Stimulated activated CD8-positive, alpha-beta memory T cell treated with anti-CD3 and anti-CD28 coated beads, Interleukin-12 subunit alpha, Interleukin-12 subunit beta, amount 100 ng/mL, for 24 hours (primary cell): ENCODE data around the gene COL1A1.

ENCODE experiments used
- DNase-seq: peaks from one replicate; pipeline ENCODE4 v3.0.0-alpha.2; 2020; ENCODE audit errors: extremely low read depth

Gene COL1A1

DNA sequence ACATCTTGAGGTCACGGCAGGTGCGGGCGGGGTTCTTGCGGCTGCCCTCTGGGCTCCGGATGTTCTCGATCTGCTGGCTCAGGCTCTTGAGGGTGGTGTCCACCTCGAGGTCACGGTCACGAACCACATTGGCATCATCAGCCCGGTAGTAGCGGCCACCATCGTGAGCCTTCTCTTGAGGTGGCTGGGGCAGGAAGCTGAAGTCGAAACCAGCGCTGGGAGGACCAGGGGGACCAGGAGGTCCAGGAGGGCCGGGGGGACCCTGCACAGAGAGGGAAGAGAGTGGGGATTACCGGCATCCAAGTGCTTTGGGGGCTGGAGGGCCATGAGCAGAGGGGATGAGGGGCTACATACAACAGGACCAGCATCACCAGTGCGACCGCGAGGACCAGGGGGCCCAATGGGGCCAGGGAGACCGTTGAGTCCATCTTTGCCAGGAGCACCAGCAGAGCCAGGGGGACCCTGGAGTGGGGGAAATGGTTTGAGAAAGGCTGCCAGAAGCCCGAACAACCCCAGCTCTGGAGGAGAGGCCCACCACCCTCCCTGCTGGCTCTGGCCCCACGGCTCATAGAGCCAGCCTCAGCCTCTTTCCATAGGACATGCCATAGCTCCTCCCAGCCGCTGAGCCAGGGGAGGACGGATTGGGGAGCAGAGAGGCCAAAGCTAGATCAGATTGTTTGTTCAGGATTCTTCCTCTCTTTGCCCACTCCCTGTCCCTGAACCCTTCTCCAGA is 14.6 kb downstream of the COL1A1 start:
- no peak for DNase-seq

DNA sequence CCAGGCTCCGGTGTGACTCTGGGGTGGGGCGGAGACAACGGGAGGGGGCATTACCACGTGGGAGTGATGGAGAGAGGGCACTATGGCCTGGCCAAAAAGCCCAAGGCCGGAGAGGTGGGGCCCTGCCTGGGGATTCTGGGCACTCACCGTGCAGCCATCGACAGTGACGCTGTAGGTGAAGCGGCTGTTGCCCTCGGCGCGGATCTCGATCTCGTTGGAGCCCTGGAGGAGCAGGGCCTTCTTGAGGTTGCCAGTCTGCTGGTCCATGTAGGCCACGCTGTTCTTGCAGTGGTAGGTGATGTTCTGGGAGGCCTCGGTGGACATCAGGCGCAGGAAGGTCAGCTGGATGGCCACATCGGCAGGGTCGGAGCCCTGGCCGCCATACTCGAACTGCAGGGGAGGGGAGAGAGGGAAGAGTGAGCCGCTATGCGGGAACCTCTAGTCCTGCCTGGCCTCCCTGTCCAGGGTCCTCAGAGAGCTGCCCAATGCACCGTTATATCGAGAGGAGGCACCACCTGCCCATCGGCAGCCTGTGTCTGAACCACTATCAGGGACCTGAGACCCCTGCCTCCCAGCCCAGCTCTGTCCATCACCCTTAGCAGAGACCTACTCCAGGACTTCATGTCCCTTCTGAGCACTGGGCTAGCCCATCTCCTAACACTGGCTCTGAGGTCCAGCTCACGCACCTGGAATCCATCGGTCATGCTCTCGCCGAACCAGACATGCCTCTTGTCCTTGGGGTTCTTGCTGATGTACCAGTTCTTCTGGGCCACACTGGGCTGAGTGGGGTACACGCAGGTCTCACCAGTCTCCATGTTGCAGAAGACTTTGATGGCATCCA is 15.6 kb downstream of the COL1A1 start:
- no peak for DNase-seq

DNA sequence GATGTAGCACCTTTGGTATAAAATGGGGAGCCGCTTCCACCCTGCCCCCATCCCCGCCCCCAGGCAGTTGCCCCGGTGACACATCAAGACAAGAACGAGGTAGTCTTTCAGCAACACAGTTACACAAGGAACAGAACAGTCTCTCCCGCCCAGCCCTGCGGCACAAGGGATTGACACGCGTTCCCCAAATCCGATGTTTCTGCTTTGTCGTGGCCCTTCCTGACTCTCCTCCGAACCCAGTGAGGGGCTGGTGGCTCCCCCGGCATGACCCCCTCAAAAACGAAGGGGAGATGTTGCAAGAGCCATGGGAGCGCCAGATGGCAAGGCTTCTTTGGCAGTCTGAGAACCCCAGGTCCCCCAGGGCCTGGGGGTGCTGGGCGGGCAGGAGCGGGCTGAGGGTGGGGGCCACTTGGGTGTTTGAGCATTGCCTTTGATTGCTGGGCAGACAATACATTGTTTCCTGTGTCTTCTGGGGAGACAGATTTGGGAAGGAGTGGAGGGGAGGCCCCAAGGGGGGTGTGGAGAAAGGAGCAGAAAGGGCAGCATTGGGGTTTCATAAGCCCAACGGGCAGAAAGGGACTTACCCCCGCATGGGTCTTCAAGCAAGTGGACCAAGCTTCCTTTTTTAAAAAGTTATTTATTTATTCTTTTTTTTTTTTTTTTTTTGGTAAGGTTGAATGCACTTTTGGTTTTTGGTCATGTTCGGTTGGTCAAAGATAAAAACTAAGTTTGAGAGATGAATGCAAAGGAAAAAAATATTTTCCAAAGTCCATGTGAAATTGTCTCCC is 16.6 kb downstream of the COL1A1 start:
- DNase-seq, result no peak

- DNase-seq, result no peak
Measured at GRCh38 chr17:50184064-50184463, 17.4 kb downstream of the COL1A1 start.

GRCh38 chr17:50183421-50183994 is 17.9 kb downstream of the COL1A1 start:
- no peak for DNase-seq

DNA sequence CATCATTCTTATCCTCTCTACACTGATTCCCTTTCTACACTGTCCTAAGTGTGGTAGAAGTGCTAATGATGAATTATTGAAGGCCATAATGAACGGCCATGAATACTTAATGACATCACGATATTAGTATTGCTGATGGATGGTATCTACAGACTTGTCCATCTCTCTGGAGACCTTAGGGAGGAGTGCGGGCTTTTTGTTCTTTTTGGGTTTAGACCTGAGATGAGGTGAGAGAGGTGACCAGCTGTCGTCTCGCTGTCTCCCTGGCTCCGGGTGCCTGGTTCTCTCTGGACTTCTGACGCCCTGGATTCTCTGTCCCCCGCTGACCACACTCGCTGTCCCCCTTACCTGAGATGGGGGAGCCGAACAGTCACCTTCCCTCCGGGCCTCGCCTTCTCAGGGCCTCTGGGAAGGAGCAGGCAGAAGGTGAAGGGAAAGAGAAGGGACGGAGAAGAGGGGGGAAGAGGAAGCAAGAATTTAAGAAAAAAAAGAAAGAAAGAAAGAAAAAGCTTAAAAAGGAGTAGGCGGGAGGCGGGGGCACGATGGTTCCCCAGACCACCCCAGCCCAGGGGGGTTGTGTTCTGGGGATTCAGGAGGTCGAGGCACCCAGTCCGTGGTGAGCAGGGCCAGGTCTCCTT is 18.5 kb downstream of the COL1A1 start:
- DNase-seq, result no peak

- no peak for DNase-seq
Measured at GRCh38 chr17:50181591-50182560, 19.6 kb downstream of the COL1A1 start.

- DNase-seq, result no peak
Measured at GRCh38 chr17:50181144-50181543, 20.3 kb downstream of the COL1A1 start.

DNA sequence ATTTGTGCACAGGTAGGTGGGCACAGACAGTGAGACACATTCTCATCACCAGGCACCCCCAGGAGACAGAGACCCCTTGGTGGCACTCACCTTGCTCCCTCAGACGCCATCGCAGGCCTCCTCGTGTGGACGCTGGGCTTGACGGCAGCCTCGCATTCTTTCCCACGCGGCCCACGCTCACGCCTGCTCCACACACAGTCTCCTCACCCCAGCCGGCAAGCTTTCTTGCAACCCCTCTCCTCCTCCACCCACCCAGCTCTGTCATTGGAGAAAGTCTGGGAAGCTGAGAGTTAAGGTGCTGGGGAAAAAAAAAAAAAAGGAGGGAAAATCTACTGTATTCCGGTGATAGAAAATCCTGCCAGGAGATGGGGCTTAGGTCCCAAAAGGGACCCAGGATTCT is 20.8 kb downstream of the COL1A1 start:
- DNase-seq, result no peak

DNA sequence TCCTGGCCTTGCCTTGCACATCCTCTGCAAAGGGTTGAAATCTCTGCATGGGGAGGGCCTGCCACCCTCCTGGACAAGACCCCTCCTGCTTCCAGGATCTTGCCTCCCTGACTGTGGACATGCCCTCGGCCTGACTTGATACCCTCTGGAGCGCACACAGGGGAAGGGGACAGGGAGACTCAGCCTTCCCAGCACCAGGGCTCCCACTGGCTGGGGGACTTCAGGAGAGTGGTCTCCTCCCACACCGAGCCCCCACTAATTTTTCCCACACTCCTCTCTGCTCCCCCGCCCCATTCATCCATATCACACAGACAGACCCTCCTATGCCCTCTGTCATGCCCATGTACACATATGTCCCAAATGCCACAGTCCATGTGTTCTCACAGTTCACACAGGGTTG is 21.3 kb downstream of the COL1A1 start:
- DNase-seq, result no peak

- no peak for DNase-seq
Measured at GRCh38 chr17:50177983-50178834, 23.2 kb downstream of the COL1A1 start.

DNA sequence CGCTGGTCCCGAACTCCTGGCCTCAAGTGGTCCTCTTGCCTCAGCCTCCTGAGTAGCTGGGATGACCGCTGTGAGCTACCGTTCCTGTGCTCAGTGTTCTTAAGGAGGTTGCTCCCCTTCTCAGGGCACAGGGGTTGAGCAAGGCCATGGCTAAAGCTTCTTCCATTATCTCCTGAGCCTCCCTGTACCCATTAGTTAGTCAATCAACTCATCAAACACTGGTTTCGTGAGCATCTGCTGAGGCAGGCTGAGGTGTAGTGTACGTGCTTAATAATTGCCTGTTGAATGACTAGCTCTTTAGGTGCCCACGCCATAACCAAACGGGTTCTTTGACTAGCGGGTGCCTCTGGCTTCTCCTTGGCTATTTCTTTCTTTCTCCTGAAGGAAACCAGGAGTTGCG is 24.0 kb downstream of the COL1A1 start:
- no peak for DNase-seq

GRCh38 chr17:50176559-50177357 is 24.7 kb downstream of the COL1A1 start:
- no peak for DNase-seq

DNA sequence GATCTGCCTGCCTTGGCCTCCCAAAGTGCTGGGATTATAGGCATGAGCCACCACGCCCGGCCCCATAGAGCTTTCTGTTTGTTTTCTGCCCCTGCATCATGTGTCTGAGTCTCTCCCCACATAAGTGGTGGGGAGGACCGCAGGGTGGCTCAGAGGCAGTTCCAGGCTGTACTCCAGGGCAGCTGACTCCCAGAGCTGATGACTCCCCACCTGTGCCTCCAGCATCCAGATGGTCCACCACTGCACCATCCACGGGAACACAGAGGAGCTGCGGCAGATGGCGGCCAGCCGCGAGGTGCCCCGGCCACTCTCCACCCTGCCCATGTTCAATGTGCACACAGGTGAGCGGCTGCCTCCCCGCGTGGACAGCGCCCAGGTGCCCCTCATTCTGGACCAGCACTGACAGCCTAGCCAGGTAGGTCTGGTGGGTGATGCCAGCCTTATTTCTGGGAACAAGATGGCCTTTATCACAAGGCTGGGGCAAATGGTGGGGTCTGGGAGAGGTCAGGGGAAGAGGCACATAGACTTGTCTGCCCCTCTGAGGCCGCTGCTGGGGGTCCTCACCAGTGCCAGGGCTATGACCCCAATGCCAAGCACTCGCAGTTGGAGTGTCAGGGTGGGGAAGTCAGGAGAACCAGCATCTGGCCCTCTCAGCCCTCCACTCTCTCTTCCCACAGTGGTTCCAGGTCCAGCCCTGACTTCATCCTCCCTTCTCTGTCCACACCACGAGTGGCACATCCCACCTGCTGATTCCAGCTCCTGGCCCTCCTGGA is 26.2 kb downstream of the COL1A1 start:
- DNase-seq, result no peak

- DNase-seq, result no peak
Measured at GRCh38 chr17:50174444-50174843, 27.0 kb downstream of the COL1A1 start.

- no peak for DNase-seq
Measured at GRCh38 chr17:50173335-50173941, 28.0 kb downstream of the COL1A1 start.

DNA sequence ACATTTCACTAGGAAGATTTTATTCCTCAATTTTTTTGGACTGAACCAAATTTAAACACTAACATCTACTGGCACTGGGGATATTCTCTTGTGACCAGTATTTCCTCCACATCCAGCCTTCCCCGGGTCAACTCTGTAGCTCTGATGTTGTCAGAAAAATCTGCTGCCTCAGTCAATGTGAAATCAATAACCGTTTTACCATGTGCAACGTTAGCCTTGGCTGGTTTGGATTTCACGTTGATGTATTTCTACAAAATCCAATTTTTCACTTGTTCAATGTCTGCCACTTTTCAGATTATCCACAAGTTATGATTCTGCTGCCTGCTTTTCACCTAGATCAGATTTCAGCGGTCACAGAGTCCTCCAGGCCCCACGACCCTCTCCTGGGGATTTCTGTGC is 28.5 kb downstream of the COL1A1 start:
- no peak for DNase-seq
